ENCODE results near the gene THAP4. TPM values are rescaled to one million over a fixed set of nuclear protein-coding genes. Genes with fewer than 3 reads are reported as not detected.

THAP4 gene
- total and polyA plus RNA-seq, 2 experiments from 2014 or later = 62.9 to 80.4 TPM

- TF ChIP-seq ZNF462 (CRISPR knock-in tag; IDR thresholded peaks at IDR 0.05) = no peak
- no peak for TF ChIP-seq ETS1 (IDR thresholded peaks at IDR 0.05)
- TF ChIP-seq STAT1 (IDR thresholded peaks at IDR 0.05; ENCODE audit: unreplicated experiment) = no peak
- TF ChIP-seq JUNB (IDR thresholded peaks at IDR 0.05; ENCODE audit: unreplicated experiment) = no peak
Observed at GRCh38 chr2:241629762-241630435, 7.1 kb downstream of the THAP4 start (continued).

GRCh38 chr2:241627675-241628074 is 9.3 kb downstream of the THAP4 start:
- Histone ChIP-seq H3K9me2 (ENCODE audit: insufficient read depth) (no peaks in the 10 kb centered on the region), H3K27ac (ENCODE audit: low read depth) (no peak overlapping the region), H3K27me3 (ENCODE audit: insufficient read depth) (no peaks in the 10 kb centered on the region), H3K79me2 (replicated peaks; ENCODE audit: insufficient read depth) (peaks cover 93% of the 10 kb centered on the region), H2AFZ (no peak overlapping the region), H3K4me1 (ENCODE audit: insufficient read depth) (no peaks in the 10 kb centered on the region), H3K36me3 (ENCODE audit: insufficient read depth) (peaks cover 7% of the 10 kb centered on the region; the same call in 1 of the 2 replicates), H3K4me3 (no peak overlapping the region), H3F3A (replicated peaks; ENCODE audit: low read depth) (no peaks in the 10 kb centered on the region), H4K20me1 (replicated peaks; ENCODE audit: insufficient read depth) (peaks cover 20% of the 10 kb centered on the region), H3K4me2 (no peak overlapping the region)
- no peak for DNase-seq (ENCODE audit: low spot score)
- Mint-ChIP-seq H3K36me3 (ENCODE audit: low read depth) (peaks cover 15% of the 10 kb centered on the region), H3K4me1 (0 out of 3 replicates have a peak, but pooled peaks cover 2% of the 10 kb centered on the region), H3K27me3 (ENCODE audit: insufficient read depth, low read depth, poor library complexity) (peaks cover 6% of the 10 kb centered on the region), H3K4me3 (no peak overlapping the region), H3K27ac (peak overlapping the region; percentile 77; the same call in 1 of the 2 replicates), H3K9me3 (no peaks in the 10 kb centered on the region)
- ATAC-seq = no peak
- TF ChIP-seq STAT1 (IDR thresholded peaks at IDR 0.05; ENCODE audit: unreplicated experiment) (no peak), NANOG (IDR thresholded peaks at IDR 0.05; ENCODE audit: borderline replicate concordance) (no peak), JUNB (IDR thresholded peaks at IDR 0.05; ENCODE audit: unreplicated experiment) (no peak), EZH2 (IDR thresholded peaks at IDR 0.05; ENCODE audit: low read depth, unreplicated experiment) (no peak), REST (IDR thresholded peaks at IDR 0.05; ENCODE audit: unreplicated experiment) (no peak), ZNF331 (CRISPR knock-in tag; IDR thresholded peaks at IDR 0.05; ENCODE audit: low read depth) (no peak), CTCF (conservative IDR thresholded peaks at IDR 0.05; ENCODE audit: low read depth in 2 of 2) (no peak), ZNF114 (CRISPR knock-in tag; IDR thresholded peaks at IDR 0.05) (no peak)
